KBM-7 (cell line): ENCODE measurements around the gene MIOX.
A peak's percentile ranks its signal among the peaks of the same experiment; 100 is the strongest.

Experiments
- DNase-seq: peaks from one replicate; pipeline ENCODE4 v3.0.0-alpha.2; 2015
- in situ Hi-C: fragments of 300-500 bp; cut with MboI; formaldehyde crosslinking; loops from 2 replicates; pipeline ENCODE4 v1.14.3; 2020; ENCODE audit warnings: low sequenced_read_pairs, low pct_unique_long_range_greater_than_20kb, mixed read lengths

Gene MIOX

DNA sequence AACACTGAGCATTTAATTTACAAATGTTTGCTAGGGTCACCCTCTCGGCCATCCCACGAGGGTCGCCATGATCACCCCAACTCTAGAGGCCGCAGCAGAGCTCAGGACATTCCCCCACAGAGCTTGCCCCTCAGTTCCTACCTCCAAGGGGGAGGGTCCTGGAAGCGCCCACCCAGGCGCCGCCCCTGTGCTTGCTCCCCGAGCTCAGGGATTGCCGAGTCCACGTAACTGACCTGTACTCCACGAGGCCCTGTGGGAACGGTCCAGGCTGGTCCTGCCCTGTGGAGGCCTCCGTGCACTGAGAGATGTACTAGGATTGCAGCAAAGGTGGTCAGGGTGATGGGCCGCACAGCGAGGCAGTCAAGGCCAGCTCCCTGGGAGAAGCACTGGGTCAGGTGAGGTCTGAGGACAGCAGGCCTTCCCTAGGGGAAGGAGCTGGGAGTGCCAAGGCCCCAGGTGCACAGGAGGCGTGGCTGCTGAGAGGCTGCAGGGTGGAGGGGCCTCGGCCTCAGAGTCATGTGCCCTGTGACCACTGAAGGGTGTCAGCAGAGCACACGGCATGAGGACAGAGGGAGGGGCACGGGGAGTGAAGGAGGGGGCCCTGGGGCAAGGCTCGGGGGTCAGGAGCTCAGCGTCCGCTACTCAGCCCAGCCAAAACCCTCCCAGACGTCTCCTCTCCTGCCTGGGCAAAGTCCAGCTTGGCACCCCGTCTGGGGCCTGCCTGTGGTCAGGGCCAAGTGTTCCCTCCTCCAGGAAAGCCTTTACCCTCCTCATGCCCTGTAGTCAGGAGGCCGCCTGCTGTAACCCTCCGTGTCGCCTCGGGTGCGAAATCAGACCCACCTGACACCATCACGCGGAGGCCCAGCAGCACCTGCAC is 2.4 kb upstream of the MIOX start:
- no peak for DNase-seq
- in situ Hi-C loops, result loop anchor here (10.0 kb wide), 1 partner anchor 49 kb away; no protein-coding TSS in a partner anchor

- in situ Hi-C loops, result loop anchor here (10.0 kb wide), 1 partner anchor 51 kb away; no protein-coding TSS in a partner anchor
- DNase-seq, result no peak
These were observed 1.2 kb upstream of the MIOX start for GRCh38 chr22:50485221-50486131.

- in situ Hi-C loops, result loop anchor here (10.0 kb wide), 1 partner anchor 53 kb away; no protein-coding TSS in a partner anchor
- no peak for DNase-seq
These were observed 789 bp downstream of the MIOX start for GRCh38 chr22:50487290-50488005.

GRCh38 chr22:50488006-50488677 is 1.5 kb downstream of the MIOX start:
- no peak for DNase-seq
- in situ Hi-C loops, result loop anchor here (10.0 kb wide), 1 partner anchor 53 kb away; no protein-coding TSS in a partner anchor

- in situ Hi-C loops, result loop anchor here (10.0 kb wide), 1 partner anchor 54 kb away; no protein-coding TSS in a partner anchor
- DNase-seq, result no peak
These were observed 2.2 kb downstream of the MIOX start for GRCh38 chr22:50488886-50489285.

GRCh38 chr22:50489363-50490243 is 2.9 kb downstream of the MIOX start:
- DNase-seq, result no peak

GRCh38 chr22:50490531-50491308 is 4.1 kb downstream of the MIOX start:
- in situ Hi-C loops, result no loop called here
- peak; percentile 82 for DNase-seq

More at GRCh38 chr22:50489363-50490243, 2.9 kb downstream of the MIOX start:
- in situ Hi-C loops, result loop anchor here (10.0 kb wide), 1 partner anchor 55 kb away; no protein-coding TSS in a partner anchor

GRCh38 chr22:50497093-50497492 is 10.4 kb downstream of the MIOX start:
- in situ Hi-C loops, result no loop called here

DNA sequence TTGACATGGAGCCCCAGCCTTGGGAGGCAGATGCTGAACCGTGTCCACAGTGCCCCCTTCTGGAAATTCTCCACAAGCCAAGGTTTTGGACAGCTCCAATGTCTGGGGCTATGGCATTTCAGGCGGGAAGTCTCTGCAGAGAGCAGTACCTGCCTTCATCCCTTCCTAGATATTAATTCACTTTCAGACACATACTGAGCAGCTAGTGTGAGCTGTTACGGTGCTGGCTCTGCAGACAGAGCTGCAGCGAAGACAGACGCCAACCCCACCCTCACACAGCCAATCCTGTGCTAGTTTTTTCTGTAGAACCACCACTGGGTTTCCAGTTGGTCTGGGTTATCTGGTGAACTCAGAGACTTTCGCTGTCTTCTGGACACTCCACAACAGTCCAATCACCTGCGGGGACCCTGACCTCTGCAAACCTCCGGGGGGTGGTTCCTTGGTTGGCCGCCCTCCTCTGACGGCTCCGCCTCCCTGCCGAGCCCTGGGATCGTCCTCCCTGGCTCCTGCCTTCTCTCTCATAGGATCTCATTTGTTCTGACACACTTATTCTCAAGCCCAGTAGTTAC is 11.7 kb downstream of the MIOX start:
- DNase-seq, result peak; percentile 82
- in situ Hi-C loops, result no loop called here

More at GRCh38 chr22:50497093-50497492, 10.4 kb downstream of the MIOX start:
- DNase-seq, result no peak

DNA sequence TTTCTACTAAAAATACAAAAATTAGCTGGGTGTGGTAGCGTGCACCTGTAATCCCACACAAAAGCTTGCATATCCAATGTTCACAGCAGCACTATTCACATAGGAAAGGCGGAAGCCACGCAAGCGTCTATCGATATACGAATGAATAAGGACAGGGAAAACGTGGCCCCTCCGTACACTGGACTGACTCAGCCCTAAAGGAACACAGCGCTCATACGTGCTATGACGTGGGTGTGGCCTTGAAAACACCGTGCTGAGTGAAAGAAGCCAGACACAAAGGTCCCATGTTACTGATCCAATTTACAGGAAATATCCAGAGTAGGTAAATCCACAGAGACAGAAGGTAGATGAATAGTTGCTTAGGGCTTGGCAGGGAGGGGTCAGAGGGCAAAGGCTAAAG is 13.8 kb downstream of the MIOX start:
- no peak for DNase-seq
- in situ Hi-C loops, result no loop called here

GRCh38 chr22:50502096-50502495 is 15.4 kb downstream of the MIOX start:
- DNase-seq, result no peak
- in situ Hi-C loops, result no loop called here

GRCh38 chr22:50502628-50503474 is 16.2 kb downstream of the MIOX start:
- in situ Hi-C loops, result no loop called here
- no peak for DNase-seq

DNA sequence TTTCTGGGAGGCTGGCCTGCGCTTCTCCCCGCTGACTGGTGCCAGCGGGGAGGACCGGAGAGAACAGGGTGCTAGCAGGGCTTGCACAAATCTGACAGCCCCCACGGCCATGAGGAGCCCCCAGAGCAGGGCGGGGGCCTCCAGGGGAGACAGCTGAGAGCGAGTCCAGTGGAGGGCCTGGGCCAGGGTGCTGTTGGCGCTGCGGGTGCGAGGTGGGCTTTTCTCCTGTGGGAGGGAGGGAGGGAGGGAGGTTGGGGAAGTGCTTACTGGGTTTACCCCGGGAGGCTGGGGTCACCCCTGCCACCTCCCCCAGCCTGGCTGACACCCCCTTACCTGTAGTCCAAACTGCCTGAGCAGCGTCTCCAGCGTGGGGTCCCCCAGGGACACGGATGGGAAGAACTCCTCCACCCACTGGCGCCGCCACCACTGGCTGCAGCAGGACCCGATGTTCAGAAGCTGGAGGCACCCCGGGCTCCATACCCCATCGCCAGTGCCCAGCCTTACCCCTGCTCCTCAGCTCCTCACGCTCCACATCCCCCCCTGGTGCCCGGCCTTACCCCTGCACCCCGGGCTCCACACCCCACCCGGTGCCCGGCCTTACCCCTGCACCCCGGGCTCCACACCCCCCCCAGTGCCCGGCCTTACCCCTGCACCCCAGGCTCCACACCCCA is 17.0 kb downstream of the MIOX start:
- in situ Hi-C loops, result no loop called here
- no peak for DNase-seq

DNA sequence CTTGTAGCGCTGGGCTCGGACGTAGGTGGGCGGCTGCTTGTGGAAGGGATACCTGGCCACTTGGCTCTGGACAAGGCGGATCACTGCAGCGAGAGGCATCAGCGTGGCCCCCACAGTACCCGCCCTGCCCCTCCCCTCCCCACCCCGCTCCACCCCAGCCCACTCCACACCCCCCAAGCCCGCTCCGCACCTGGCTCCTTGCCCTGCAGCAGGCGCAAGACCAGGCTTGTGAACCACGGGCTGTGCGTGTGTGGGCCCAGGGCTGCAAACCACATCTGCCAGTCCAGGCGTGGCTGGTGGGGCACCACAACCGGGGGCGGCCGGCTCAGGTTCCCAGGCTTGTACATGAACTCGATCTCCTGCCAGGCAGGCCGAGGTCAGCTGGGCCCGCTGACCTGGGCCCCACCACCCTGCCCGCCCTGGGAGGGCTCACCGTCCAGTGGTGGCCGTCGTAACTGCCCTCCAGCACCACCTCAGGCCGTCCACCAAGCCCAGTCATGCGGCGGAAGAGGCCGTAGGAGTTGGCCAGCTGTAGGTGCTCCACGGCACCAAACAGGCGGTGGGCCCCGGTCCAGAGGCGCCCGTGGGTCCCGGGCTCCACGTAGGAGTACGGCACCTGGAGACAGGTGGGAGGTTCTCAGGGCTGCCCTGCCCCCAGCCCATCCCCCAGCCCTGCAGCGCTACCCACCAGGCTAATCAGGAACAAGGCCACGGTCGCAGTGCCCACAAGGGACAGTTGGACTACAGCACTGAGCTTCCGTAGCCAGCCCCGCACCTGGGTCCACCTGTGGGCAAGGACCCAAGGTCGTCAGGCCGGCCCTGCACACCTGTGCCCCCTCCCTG is 17.9 kb downstream of the MIOX start:
- in situ Hi-C loops, result no loop called here
- DNase-seq, result no peak
